CD4-positive, alpha-beta T cell treated with Interleukin-10 for 1 hour (primary cell): ENCODE results near the gene NOL12.
"Not testable (repeated sequence)": the region's sequence is repeated elsewhere in the genome, so short reads cannot be mapped to it uniquely, and the experiment has no call there.

Experiments
- DNase-seq: peaks from one replicate; pipeline ENCODE4 v3.0.0-alpha.2; 2020

Gene NOL12

GRCh38 chr22:37681001-37681424 is 5.1 kb upstream of the NOL12 start:
- DNase-seq: no peak

DNA sequence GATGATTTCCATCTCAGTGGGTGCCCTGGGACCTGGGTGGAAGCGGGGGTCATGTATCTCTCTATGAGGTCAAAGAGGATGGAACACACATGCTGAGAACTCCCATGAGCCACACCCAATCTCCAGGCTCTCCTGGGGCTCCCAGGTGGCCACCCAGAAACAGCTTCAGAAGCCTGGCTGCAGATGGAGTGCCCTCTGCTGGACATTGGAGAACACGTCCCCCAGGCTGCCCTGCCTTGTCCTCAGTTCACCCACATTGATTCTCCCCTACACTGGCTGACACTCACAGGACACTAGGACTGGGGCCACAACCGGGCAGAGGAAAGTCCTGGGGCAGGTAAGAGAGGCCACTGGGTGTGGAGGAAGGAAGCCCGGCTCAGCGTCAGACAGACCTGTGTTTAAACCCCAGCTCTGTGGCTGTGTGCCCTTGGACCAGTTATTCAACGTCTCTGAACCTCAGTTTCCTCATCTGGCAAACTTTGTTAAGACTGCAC is 4.5 kb upstream of the NOL12 start:
- peak; percentile 82 for DNase-seq

DNA sequence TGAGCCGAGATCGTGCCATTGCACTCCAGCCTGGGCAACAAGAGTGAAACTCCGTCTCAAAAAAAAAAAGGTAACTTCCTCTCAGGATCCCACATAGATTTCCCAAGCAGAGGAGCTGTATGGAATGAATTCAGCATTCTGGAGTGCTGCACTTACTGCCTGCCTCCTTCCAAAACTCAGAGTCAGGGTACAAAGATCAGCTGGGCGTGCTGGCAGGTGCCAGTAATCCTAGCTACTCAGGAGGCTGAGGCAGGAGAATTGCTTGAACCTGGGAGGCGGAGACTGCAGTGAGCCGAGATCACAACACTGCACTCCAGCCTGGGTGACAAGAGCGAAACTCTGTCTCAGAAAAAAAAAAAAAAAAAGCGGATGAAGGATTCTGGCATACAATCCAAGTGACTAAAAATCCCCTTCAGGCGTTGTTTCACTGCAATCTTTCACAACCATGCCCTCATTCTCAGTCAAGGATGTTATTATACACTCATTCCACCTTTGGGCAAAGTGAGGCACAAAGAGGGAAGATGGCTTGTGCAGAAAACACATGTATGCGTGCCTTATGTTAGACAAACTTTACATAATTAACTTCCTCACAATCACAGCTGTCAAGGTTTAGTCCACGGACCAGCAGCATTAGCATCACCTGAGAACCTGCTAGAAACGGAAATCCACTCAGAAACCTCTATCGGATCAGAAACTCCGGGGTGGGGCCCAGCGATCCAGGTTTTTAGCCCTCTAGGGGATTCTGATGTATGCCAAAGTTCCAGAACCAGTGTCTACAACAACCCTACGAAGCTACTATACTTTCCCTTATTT is 1.1 kb upstream of the NOL12 start:
- no peak for DNase-seq

- DNase-seq: no peak
Measured at GRCh38 chr22:37690407-37690806, 4.3 kb downstream of the NOL12 start.

GRCh38 chr22:37690901-37691504 is 4.9 kb downstream of the NOL12 start:
- no peak for DNase-seq

DNA sequence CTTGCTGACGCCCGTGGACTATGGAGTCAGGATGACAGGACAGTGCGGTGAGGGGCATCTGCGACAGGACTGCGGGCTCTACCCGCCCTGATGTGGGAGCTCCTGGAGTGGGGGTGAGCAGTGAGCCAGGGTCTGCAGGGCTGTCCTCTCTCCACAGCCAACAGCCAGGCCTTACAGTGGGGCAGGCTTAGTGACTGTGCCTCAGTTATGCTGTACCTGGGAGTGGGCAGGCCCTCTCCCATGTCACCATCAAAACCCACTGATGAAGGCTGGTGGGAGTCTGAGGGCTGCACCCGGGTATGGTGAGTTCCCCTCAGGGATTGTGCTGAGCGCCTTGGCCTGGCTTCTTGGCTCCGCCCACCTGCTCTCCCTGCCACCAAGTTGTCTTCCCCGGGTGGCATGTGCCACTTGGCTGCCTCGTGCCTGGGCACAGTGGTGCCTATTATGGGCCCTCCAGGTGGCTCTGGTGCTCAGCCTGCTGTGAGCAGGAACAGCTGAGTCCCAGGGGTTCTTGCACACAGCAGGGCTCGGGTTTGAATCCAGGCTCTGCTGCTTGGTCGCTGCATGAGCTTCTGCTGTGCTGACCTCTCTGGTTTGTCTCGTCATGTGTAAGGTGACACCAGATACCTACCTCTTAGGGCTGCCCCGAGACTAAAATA is 6.6 kb downstream of the NOL12 start:
- DNase-seq: no peak

DNA sequence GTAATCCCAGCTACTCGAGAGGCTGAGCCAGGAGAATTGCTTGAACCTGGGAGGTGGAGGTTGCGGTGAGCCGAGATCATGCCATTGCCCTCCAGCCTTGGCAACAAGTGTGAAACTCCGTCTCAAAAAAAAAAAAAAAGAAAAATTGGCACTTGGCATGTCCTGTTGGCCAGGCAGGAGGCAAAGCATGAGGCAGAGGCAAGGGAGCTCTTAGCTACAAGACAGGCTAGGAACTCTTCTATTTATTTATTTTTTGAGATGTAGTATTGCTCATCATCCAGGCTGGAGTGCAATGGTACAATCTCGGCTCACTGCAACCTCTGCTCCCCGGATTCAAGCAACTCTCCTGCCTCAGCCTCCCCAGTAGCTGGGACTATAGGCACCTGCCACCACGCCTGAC is 8.0 kb downstream of the NOL12 start:
- DNase-seq: not testable (repeated sequence)

GRCh38 chr22:37696260-37696656 is 10.1 kb downstream of the NOL12 start:
- DNase-seq: not testable (repeated sequence)

DNA sequence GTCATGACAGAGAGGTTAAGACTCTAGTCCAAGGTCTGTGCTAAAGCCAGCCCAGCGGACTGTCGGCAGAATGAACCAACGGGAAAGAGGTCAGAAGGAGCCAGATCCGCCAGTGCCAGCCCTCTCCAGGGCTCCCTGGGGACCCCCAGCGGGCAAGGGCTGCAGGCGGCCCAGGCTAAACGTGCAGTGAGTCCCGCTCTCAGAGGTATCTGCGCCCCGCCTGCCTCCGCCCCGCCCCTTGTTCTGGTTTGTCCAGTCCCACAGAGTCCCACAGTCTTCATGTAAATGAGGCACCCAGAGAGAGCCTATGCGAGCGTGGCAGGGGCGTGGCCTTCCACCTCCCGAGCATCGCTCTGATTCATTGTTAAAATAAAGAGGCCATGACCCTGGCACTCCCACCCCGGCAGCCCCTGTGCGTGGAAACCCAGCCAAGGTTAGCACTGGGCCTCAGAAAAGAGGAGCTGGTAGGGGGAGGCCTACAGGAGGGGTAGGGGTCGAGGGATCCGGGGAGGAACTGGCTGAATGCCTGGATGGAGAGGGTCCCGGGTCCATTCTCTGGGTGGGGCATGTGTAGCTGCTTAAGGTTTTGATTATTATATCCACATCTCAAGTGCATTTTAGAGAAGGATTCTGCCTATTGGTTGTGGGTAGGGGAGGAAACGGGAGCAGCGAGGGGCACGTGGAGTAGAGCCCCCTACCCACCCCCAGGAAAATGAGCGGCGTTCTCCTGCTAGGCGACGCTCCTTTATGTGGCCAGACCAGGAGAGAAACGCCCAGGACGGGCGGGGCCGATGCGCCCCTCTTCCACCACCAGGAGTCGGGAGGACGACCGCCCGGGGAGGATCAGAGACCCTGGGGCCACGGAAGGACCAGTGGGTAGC is 10.8 kb downstream of the NOL12 start, which contains the start of gene TRIOBP:
TRIOBP (plus strand) TSS at position 392 of the 881 bp plus-strand sequence. CDS start 4,318 bp downstream, outside the sequence.
- peak; percentile 87 for DNase-seq

- no peak for DNase-seq
Measured at GRCh38 chr22:37697538-37697835, 11.3 kb downstream of the NOL12 start.

GRCh38 chr22:37701141-37701786 is 15.1 kb downstream of the NOL12 start:
- no peak for DNase-seq

DNA sequence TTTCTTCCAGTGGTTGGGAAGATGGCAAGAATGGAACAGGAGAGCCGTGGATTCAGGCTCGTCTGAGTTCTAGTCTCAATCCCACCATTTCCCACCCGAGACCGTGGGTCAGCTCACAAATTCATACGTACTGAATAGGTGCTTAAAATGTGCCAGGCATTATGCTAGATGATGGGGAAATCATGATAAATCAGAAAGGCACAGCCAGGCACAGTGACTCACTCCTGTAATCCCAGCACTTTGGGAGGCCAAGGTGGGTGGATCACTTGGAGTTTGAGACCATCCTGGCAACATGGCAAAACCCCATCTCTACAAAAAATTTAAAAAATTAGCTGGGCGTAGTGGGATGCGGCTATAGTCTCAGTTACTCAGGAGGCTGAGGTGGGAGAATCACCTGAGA is 17.8 kb downstream of the NOL12 start:
- no peak for DNase-seq

DNA sequence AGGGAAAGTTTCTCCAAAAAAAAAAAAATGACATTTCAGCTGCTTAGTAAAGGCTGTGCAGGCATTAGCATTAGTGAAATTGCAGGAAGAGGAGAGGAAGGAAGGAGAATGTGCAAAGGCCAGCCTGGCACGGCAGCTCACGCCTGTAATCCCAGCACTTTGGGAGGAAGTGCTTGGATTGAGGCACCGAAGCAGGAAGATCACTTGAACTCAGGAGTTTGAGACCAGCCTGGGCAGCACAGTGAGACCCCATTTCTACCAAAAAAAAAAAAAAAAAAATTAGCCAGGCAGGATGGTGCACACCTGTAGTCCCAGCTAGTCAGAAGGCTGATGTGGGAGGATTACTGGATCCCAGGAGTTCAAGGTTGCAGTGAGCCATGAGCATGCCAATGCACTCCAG is 18.5 kb downstream of the NOL12 start:
- DNase-seq: no peak

- DNase-seq: no peak
Measured at GRCh38 chr22:37705205-37705604, 19.1 kb downstream of the NOL12 start.

- no peak for DNase-seq
Measured at GRCh38 chr22:37708580-37709444, 22.7 kb downstream of the NOL12 start.

GRCh38 chr22:37709445-37709765 is 23.3 kb downstream of the NOL12 start:
- DNase-seq: no peak

- DNase-seq: no peak
Measured at GRCh38 chr22:37710675-37711074, 24.5 kb downstream of the NOL12 start.

GRCh38 chr22:37711490-37711889 is 25.3 kb downstream of the NOL12 start:
- no peak for DNase-seq

DNA sequence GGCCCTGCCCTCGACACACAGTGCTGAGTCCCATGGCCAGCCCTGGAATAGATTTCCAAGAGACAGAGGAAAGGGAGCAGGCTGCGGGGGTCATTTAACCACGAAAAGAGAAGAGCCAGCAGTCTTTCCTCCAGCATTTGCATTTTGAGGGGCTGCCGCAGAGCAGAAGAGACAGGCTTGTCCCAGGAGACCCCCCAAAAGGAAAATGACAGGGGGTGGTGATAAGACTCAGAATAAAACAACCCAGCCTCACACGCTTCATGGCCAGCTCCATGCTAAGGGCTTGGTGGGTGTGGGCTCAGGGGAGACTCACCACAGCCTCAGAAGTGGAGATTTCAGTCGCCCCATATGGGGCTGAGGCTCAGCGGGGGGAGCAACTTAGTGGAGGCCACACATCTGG is 27.6 kb downstream of the NOL12 start:
- DNase-seq: no peak

GRCh38 chr22:37714634-37715033 is 28.5 kb downstream of the NOL12 start:
- no peak for DNase-seq

DNA sequence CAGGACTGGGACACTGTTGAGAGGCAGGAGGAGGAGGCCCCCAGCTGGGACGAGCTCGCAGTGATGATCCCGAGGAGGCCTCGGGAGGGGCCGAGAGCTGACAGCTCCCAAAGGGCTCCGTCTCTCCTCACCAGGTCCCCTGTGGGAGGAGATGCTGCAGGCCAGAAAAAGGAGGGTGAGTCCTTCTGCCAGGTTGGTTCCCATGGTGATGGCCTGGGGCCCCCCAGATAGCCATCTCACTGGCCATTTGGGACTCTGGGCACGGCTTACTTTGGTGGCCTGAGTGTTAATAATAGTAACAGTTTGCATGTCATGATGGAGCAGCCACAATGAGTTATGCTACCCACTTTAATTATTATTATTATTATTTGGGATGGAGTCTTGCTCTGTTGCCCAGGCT is 29.6 kb downstream of the NOL12 start:
- DNase-seq: no peak

DNA sequence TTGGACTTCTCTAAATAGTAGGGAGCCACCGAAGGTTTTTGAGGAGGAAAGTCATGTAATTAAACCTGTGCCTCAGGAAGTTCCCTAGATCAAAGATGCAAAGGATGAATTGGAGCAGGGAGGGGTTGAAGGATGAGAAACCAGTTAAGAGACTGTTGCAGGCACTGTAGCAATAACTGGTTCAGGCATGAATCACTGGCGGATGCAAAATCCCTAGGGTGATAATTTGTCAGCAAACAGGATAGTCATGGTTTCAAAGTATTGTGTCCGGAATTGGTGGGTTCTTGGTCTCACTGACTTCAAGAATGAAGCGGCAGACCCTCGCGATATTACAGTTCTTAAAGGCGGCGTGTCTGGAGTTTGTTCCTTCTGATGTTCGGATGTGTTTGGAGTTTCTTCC is 30.6 kb downstream of the NOL12 start:
- no peak for DNase-seq
